NCI-H1048 (cell line): ENCODE data around the gene NCBP1.

Source experiments
- DNase-seq: peaks from one replicate; lab custom pipeline; 2025; lab: John Stamatoyannopoulos, UW

The NCBP1 gene

DNA sequence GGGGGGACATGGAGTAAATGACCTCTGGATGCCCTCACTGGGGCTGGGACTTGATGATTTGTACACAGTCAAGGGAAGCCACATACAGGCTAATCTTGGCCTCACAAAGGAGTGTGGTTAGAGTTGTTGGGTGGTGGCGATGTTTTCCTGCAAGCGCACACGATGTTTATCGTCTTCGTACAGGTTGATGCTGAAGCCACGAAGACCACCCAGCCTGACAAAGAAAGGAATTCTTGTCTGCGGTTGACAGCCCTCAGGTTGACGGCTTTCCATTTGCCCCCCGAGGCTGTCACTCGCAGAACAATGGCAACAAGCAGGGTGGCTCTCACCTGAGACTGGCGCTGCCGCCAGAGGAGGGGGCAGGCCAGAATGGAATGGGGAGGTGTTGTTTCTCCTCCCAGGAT is 77.6 kb downstream of the NCBP1 start:
- no peak for DNase-seq

DNA sequence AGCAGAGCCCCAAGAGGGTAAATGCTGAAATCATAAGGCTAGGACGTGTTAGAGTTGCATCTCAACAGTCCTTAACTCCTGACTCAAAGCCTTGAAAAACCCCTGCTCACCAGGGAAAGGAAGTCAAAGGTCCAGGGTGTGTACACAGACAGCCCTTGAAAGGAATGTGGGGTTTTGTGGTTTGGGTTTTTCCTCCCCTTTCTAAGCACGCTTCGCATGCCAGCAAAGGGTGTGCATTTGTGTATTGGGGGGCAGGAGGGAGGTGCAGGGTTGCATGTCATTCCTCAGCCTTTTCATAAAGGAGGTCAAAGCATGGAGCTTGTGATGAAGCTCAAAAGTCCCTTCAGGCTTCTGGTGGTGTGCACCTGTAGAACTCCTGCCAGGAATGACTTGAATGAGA is 80.8 kb downstream of the NCBP1 start:
- no peak for DNase-seq

DNA sequence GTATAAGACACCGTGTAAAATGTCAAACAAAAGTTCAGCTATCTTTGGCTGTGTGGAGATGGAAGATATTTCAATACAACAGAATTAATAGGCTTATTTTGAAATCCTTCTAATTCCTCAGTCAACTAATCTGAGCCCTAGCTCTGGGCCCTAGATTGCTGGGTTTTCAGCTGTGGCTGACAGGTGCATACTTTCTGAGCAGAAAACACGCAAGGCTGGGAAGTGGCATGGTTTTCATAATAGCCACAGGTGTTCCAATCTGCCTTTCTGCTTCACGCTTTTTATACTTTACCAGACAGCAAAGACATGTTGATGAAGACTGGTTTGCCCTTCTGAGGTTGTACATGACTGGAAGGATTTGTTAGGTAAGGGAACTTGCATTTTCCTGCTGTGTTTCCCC is 84.2 kb downstream of the NCBP1 start:
- no peak for DNase-seq

DNA sequence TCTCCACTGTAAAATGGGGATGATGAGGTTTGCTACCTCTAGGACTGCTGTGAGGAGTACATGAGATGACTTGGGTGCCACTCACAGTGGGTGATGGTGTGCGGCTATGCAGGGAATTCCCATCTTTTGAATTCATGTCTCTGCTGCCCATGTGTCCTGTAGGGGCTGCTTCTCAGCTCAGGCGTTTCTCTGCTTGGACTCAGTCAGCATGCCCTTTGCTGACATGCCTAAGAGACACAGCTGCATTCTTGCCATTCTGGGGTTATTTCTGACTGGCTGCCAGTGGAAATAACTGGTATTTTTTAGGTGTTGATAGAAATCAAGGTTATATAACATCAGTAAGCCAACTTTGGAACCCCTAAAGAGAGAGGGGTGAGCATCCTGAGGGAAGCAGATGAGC is 87.8 kb downstream of the NCBP1 start:
- DNase-seq: no peak

DNA sequence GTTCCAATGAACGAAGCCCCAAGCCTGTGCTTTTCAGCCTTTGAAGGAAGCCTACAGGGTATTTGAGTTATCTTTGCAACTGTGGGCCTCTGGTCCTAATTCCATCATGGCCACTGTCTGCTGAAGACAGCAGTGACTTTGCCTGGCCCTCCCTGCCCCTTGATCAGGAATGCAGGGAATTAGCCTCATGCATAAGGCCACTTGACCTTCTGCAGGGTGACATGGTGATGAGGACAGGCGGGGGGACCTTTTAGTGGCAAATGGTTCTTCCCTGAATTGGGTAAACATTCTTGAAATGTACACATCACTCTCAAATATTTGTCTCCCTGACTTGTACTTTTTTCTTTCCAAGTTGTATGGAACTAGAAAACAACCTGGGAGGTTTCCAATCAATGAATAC is 88.7 kb downstream of the NCBP1 start:
- DNase-seq: no peak
